ENCODE measurements around the gene OR10A3. TPM values are rescaled to one million over a fixed set of nuclear protein-coding genes. Genes with fewer than 3 reads are reported as not detected.
A peak's percentile ranks its signal among the peaks of the same experiment; 100 is the strongest.

OR10A3 gene
- polyA plus RNA-seq, 1 donor (not counting 4 experiments of a cell fraction or from before 2014, with no cell fraction given) = 0.04 TPM

DNA sequence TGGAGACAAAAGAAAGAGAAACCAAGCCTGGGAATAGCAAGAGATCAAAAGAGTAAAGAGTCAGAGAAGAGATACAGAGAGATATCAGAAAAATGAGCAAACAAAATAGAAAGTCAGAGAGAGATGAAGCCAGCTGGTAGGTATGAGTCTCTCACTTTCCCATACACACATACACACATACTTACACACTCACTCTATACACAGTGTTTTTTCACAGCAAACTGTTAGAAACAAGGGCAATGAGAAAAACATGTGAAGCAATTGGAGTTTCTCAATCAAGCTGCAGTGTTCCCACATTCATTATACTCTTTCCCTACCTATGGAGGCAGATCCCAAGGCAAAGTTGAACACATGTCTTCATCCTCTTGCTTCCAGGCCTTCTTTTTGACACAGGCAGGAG is 26.3 kb upstream of the OR10A3 start:
- H3K9me3 ChIP-seq (ENCODE audit: control insufficient read depth, low read depth, low read length) = no peaks in the 10 kb centered on the region
- no peak for DNase-seq (ENCODE audit: low read depth, low spot score)
- H3K27me3 ChIP-seq (ENCODE audit: control insufficient read depth, extremely low read depth, insufficient read depth, low read length) = no peaks in the 10 kb centered on the region
- no peak for TF ChIP-seq EZH2 (IDR thresholded peaks at IDR 0.05; ENCODE audit: low read length)
- TF ChIP-seq, protein P1, sequence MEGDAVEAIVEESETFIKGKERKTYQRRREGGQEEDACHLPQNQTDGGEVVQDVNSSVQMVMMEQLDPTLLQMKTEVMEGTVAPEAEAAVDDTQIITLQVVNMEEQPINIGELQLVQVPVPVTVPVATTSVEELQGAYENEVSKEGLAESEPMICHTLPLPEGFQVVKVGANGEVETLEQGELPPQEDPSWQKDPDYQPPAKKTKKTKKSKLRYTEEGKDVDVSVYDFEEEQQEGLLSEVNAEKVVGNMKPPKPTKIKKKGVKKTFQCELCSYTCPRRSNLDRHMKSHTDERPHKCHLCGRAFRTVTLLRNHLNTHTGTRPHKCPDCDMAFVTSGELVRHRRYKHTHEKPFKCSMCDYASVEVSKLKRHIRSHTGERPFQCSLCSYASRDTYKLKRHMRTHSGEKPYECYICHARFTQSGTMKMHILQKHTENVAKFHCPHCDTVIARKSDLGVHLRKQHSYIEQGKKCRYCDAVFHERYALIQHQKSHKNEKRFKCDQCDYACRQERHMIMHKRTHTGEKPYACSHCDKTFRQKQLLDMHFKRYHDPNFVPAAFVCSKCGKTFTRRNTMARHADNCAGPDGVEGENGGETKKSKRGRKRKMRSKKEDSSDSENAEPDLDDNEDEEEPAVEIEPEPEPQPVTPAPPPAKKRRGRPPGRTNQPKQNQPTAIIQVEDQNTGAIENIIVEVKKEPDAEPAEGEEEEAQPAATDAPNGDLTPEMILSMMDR (optimal IDR thresholded peaks at IDR 0.05 in 1 of 3, IDR thresholded peaks at IDR 0.05 in 1 of 3, conservative IDR thresholded peaks at IDR 0.05 in 1 of 3; ENCODE audit: extremely low read depth in 1 of 3, insufficient read depth in 2 of 3, low read length in 3 of 3) = no peak
- peak overlapping the region; percentile 38 for H2AFZ ChIP-seq (ENCODE audit: control insufficient read depth, low read length)
- H3K9ac ChIP-seq (ENCODE audit: control insufficient read depth, extremely low read depth, insufficient read depth, low read length) = no peak overlapping the region
- peak; percentile 69 for FAIRE-seq
- peaks cover 51% of the 10 kb centered on the region for H3K4me1 ChIP-seq (ENCODE audit: control insufficient read depth, extremely low read depth, insufficient read depth, low read length)
- no peak overlapping the region for H3K4me3 ChIP-seq (ENCODE audit: control insufficient read depth in 2 of 3, extremely low read depth in 1 of 3, insufficient read depth in 2 of 3, low read depth in 1 of 3, low read length in 3 of 3)
- H3K4me2 ChIP-seq (ENCODE audit: control insufficient read depth, extremely low read depth, insufficient read depth, low read depth, low read length) = peak overlapping the region; percentile 17
- H3K27ac ChIP-seq (ENCODE audit: control insufficient read depth, insufficient read depth, low read length) = no peak overlapping the region
- dilution Hi-C loops (cut with MboI; ENCODE audit: extremely low pct_ligation_motif_present, low sequenced_read_pairs) = no loop called here
- no peaks in the 10 kb centered on the region for H4K20me1 ChIP-seq (ENCODE audit: control insufficient read depth, extremely low read depth, insufficient read depth, low read length)
- H3K79me2 ChIP-seq (ENCODE audit: control insufficient read depth, insufficient read depth, low read length) = no peaks in the 10 kb centered on the region
- H3K9me1 ChIP-seq (ENCODE audit: control insufficient read depth, extremely low read depth, insufficient read depth, low read length) = no peaks in the 10 kb centered on the region
- no peaks in the 10 kb centered on the region for H3K36me3 ChIP-seq (ENCODE audit: control insufficient read depth in 2 of 2, extremely low read depth in 1 of 2, insufficient read depth in 2 of 2, low read length in 2 of 2)

DNA sequence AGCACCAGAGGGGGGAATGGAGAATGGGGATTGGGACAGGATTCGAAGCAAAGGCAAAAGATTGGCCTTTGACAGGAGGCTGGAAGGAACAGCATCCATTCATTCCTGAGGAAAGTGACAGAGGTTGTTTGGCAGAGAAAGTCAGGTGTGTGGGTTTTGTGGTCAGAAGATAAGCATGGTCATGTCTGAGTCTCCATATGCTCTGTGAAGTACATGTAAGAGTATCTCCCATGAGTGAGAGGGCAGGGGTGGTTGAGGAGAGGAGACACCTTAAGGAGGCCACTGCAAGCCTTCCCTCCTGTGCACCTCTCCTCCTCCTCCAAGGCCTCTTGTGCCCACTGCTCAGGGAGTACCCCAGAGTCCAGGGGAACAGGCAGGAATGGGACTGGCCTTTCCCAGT is 25.6 kb upstream of the OR10A3 start:
- Histone ChIP-seq H3K9me1 (ENCODE audit: control insufficient read depth, extremely low read depth, insufficient read depth, low read length) (no peaks in the 10 kb centered on the region), H3K79me2 (ENCODE audit: control insufficient read depth, insufficient read depth, low read length) (no peaks in the 10 kb centered on the region), H3K4me3 (ENCODE audit: control insufficient read depth in 2 of 3, extremely low read depth in 1 of 3, insufficient read depth in 2 of 3, low read depth in 1 of 3, low read length in 3 of 3) (no peak overlapping the region), H4K20me1 (ENCODE audit: control insufficient read depth, extremely low read depth, insufficient read depth, low read length) (no peaks in the 10 kb centered on the region), H3K27me3 (ENCODE audit: control insufficient read depth, extremely low read depth, insufficient read depth, low read length) (no peaks in the 10 kb centered on the region), H2AFZ (ENCODE audit: control insufficient read depth, low read length) (no peak overlapping the region), H3K4me1 (ENCODE audit: control insufficient read depth, extremely low read depth, insufficient read depth, low read length) (peaks cover 51% of the 10 kb centered on the region), H3K4me2 (ENCODE audit: control insufficient read depth, extremely low read depth, insufficient read depth, low read depth, low read length) (peak overlapping the region; percentile 25), H3K9ac (ENCODE audit: control insufficient read depth, extremely low read depth, insufficient read depth, low read length) (no peak overlapping the region), H3K27ac (ENCODE audit: control insufficient read depth, insufficient read depth, low read length) (peak overlapping the region; percentile 25), H3K9me3 (ENCODE audit: control insufficient read depth, low read depth, low read length) (no peaks in the 10 kb centered on the region), H3K36me3 (ENCODE audit: control insufficient read depth in 2 of 2, extremely low read depth in 1 of 2, insufficient read depth in 2 of 2, low read length in 2 of 2) (no peaks in the 10 kb centered on the region)
- FAIRE-seq (peak; percentile 87), DNase-seq (ENCODE audit: low read depth, low spot score) (no peak)
- dilution Hi-C loops (cut with MboI; ENCODE audit: extremely low pct_ligation_motif_present, low sequenced_read_pairs) = no loop called here
- no peak for TF ChIP-seq EZH2 (IDR thresholded peaks at IDR 0.05; ENCODE audit: low read length)
- TF ChIP-seq, protein P1 (optimal IDR thresholded peaks at IDR 0.05 in 1 of 3, IDR thresholded peaks at IDR 0.05 in 1 of 3, conservative IDR thresholded peaks at IDR 0.05 in 1 of 3; ENCODE audit: extremely low read depth in 1 of 3, insufficient read depth in 2 of 3, low read length in 3 of 3) = no peak
